ENCODE results near the gene CABYR. TPM values are rescaled to one million over a fixed set of nuclear protein-coding genes. Genes with fewer than 3 reads are reported as not detected.

CABYR gene
- 9.7 and 15.6 TPM in 2 replicates for total RNA-seq (2014; rRNA removed; shearing (Covaris generic))

GRCh38 chr18:24138789-24139616, at the start of gene CABYR:
TSS of gene CABYR (plus strand) at chr18:24139062. CDS start at chr18:24143115, 4,053 bp downstream.
- peak; percentile 90 for DNase-seq (ENCODE audit: low read depth)

- no peak for DNase-seq (ENCODE audit: low read depth)
Measured at GRCh38 chr18:24089076-24089475, 49.8 kb upstream of the CABYR start.

- DNase-seq (ENCODE audit: low read depth), result no peak
Measured at GRCh38 chr18:24089515-24090337, 49.1 kb upstream of the CABYR start.

- no peak for DNase-seq (ENCODE audit: low read depth)
Measured at GRCh38 chr18:24090876-24091275, 48.0 kb upstream of the CABYR start.

GRCh38 chr18:24094561-24094960, 44.3 kb upstream of the CABYR start:
- DNase-seq (ENCODE audit: low read depth), result peak; percentile 6

- DNase-seq (ENCODE audit: low read depth), result no peak
Measured at GRCh38 chr18:24095976-24096375, 42.9 kb upstream of the CABYR start.

GRCh38 chr18:24103320-24104021, 35.4 kb upstream of the CABYR start:
- no peak for DNase-seq (ENCODE audit: low read depth)

GRCh38 chr18:24104486-24104885, 34.4 kb upstream of the CABYR start:
- DNase-seq (ENCODE audit: low read depth), result no peak

- DNase-seq (ENCODE audit: low read depth), result no peak
Measured at GRCh38 chr18:24108641-24109040, 30.2 kb upstream of the CABYR start.

GRCh38 chr18:24111936-24112335, 26.9 kb upstream of the CABYR start:
- no peak for DNase-seq (ENCODE audit: low read depth)

GRCh38 chr18:24112464-24112863, 26.4 kb upstream of the CABYR start:
- DNase-seq (ENCODE audit: low read depth), result no peak

GRCh38 chr18:24112874-24113615, 25.8 kb upstream of the CABYR start:
- peak; percentile 48 for DNase-seq (ENCODE audit: low read depth)

GRCh38 chr18:24114924-24115549, 23.8 kb upstream of the CABYR start:
- no peak for DNase-seq (ENCODE audit: low read depth)

- DNase-seq (ENCODE audit: low read depth), result no peak
Measured at GRCh38 chr18:24115628-24116027, 23.2 kb upstream of the CABYR start.

GRCh38 chr18:24118750-24119577, 19.9 kb upstream of the CABYR start:
- peak; percentile 59 for DNase-seq (ENCODE audit: low read depth)

- no peak for DNase-seq (ENCODE audit: low read depth)
Measured at GRCh38 chr18:24120676-24121075, 18.2 kb upstream of the CABYR start.

GRCh38 chr18:24121625-24122024, 17.2 kb upstream of the CABYR start:
- no peak for DNase-seq (ENCODE audit: low read depth)

GRCh38 chr18:24126155-24126961, 12.5 kb upstream of the CABYR start:
- no peak for DNase-seq (ENCODE audit: low read depth)

- DNase-seq (ENCODE audit: low read depth), result no peak
Measured at GRCh38 chr18:24127735-24128134, 11.1 kb upstream of the CABYR start.

Data from RPMI7951 (cell line).